Coronary artery (tissue), 2 donors: Measurements from ENCODE around the gene HSPA1L.

Source experiments
- DNase-seq: peaks from one replicate; pipeline ENCODE4 v3.0.0-alpha.2; 2017; ENCODE audit warnings: low spot score
- H3K27ac ChIP-seq, 2 donors: fragments of 200-600 bp; sonication (generic); one replicate each; pipeline ENCODE4 v1.5.1; 2016 to 2019
- H3K4me3 ChIP-seq: fragments of 200-600 bp; sonication (generic); 2 replicates; pipeline ENCODE4 v1.5.1; 2016; ENCODE audit warnings: mild to moderate bottlenecking, moderate library complexity
- TF ChIP-seq, protein P1 (sequence below): fragments of 200-600 bp; sonication (generic); IDR thresholded peaks from one replicate; pipeline ENCODE4 v1.5.1; 2019; ENCODE audit warnings: antibody characterized with exemption

The HSPA1L gene

DNA sequence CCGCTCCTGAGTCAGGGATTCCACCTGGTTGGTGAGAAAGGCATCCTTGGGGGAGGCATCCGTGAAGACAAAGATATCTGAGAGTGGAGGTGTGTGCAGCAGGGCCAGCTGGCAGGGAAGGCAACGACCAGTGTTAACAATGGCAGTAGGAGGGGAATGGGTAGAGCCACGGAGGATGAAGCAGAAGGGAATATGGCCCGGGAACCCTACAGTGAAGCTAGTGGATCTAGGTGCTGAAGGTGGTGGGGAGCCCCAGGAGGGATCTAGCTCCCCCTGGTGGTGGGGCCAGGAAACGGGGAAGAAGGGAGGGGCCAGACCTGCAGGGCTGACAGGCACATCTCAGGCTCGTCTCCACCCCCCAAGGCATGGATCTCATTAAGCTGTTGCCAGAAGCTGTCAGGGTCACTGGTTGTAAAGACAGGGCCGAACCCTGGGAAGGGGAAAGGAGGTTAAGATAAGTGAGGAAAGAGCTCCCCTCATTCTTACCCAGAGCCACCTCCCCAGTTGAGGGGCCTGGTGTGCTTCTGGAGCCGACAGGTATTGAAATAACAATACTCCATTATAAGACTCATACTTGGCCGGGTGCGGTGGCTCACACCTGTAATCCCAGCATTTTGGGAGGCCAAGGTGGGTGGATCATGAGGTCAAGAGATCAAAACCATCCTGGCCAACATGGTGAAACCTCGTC, 45.3 kb downstream of the HSPA1L start:
- TF ChIP-seq, protein P1, sequence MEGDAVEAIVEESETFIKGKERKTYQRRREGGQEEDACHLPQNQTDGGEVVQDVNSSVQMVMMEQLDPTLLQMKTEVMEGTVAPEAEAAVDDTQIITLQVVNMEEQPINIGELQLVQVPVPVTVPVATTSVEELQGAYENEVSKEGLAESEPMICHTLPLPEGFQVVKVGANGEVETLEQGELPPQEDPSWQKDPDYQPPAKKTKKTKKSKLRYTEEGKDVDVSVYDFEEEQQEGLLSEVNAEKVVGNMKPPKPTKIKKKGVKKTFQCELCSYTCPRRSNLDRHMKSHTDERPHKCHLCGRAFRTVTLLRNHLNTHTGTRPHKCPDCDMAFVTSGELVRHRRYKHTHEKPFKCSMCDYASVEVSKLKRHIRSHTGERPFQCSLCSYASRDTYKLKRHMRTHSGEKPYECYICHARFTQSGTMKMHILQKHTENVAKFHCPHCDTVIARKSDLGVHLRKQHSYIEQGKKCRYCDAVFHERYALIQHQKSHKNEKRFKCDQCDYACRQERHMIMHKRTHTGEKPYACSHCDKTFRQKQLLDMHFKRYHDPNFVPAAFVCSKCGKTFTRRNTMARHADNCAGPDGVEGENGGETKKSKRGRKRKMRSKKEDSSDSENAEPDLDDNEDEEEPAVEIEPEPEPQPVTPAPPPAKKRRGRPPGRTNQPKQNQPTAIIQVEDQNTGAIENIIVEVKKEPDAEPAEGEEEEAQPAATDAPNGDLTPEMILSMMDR: peak; percentile 38
- Histone ChIP-seq H3K4me3 (no peak overlapping the region), H3K27ac (no peak overlapping the region)
- no peak for DNase-seq

DNA sequence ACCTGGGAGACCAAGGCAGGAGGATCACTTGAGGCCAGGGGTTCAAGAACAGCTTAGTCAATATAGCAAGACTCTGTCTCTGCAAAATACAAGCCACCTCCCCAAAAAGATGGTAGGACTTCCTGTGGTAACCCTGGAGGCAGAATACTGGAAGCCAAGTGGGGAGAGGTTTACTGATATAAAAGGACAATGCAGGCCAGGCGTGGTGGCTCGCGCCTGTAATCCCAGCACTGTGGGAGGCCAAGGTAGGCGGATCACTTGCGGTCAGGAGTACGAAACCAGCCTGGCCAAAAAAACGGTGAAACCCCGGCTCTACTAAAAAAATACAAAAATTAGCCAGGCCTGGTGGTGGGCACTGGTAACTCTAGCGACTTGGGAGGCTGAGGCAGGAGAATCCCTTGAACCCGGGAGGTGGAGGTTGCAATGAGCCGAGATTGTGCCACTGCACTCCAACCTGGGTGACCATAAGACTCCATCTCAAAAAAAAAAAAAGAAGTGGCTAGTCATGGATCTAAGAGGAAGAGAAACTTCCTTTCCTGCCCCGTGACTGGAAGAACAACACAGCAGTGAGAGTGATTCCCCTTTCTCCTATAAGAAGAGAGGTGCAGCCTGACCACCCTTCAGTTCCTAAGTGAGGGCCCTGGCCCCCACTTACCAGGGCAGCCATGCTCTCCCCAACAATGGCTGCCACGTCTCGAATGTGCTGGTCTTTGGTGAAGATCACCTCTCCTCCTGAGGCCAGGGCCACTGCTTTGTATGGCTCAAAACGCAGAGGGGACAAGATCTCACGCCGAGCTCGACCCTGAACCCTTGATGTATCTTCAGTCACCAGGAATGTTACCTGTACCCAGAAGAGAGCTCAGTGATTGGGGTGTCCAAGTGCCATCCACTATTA, 46.5 kb downstream of the HSPA1L start:
- Histone ChIP-seq H3K4me3 (no peak overlapping the region), H3K27ac (peak overlapping the region in 1 of 2 donors; percentile 60)
- no peak for DNase-seq
- TF ChIP-seq, protein P1: no peak

DNA sequence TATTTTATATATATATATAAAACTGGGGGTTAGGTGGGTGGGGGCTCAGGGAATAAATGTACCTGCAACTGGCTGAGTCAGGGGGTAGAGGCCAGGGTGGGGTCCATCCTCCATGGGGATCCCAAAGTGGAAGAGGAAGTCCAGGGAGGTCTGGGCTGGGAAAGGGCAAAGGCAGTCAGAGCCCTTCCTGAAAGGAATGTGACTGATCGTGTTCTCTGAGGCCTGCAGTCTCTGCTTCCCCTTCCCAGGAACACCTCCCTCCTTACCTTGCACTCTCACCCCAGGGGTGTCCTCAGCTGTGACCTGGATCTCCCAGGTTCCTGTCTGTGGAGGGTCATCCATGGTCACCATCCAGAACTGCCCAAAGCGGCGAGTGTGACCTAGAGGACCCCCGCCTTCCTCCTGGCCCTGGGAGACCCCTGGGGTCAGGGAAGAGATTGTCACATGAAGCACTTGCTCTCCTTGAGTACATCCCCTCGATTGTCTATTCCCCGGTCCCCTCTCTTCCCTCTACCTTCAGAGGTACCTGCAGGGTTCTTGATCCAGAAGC, 47.9 kb downstream of the HSPA1L start:
- TF ChIP-seq, protein P1: no peak
- DNase-seq: no peak
- no peak overlapping the region for H3K4me3 ChIP-seq
- H3K27ac ChIP-seq: no peak overlapping the region

DNA sequence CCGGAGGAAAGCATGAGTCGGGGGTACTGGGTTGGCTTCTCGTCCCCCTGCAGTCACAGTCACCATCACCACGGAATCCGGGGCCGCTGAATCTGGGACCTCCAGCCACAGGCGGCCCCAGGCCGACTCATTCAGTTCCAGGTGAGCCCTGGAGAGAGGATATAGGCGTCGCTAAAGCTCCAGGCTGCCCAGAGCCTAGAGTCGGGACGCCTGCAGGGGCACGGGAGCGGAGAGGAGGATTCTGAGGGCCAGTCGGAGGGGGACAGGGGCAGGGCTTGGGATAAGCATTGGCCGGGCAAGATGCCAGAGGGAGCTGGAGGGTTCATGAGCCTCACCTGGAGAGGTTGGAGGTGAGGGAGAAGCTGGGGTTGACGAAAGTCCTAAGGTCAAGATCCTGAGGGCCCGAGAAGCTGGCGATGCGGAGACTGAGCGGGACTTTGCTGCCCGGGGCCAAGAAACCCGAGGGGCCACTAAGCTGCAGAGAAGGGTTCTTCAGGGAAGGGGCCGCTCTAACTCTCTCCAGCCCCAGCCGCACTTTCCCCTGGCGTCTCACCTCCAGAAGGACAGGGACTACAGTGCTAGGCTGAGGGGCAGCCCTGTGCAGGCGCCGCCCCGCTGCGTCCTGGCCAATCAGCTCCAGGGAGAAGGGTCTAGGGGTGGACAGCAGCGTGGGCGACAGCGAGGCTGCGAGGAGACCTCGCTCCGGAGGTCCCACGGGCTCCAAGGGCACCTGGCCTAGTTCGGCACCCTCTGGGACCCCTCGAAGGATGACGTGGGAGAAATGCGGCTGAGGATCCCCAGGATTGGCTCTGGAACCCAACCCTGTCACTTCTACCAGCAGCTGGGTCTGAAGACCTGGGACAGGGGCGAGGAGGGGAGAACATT, 48.9 kb downstream of the HSPA1L start:
- DNase-seq: no peak
- Histone ChIP-seq H3K27ac (no peak overlapping the region), H3K4me3 (peak overlapping the region; percentile 51)
- TF ChIP-seq, protein P1: no peak

DNA sequence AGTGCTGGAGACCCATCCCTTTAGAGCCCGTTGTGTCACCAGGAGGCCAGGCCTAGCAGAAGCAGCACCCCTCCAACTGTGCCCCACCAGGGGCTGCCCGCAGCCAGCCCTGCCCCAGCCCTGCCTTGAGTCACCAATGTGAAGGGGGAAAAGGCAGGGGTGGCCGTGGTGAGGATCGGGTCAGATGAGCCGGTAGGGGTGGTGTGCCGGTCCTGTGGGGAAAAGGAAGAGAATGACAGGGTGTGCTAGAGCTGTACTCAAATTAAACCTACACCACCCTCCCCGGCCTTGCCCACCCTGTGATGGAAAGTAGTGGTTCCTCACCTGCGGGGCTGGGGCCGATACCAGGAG, 49.5 kb downstream of the HSPA1L start:
- Histone ChIP-seq H3K4me3 (no peak overlapping the region), H3K27ac (no peak overlapping the region)
- no peak for DNase-seq
- TF ChIP-seq, protein P1: no peak

- H3K27ac ChIP-seq: no peak overlapping the region
- DNase-seq: no peak
- TF ChIP-seq, protein P1: no peak
- no peak overlapping the region for H3K4me3 ChIP-seq
These were observed 50.9 kb downstream of the HSPA1L start for GRCh38 chr6:31764198-31764597.
